H1 (cell line): ENCODE data around the gene RXRA.

Experiments
- BRCA1 ChIP-seq: IDR thresholded peaks from 2 replicates; pipeline ENCODE4 v1.6.1; 2012; ENCODE audit warnings: low read depth, low read length, improper control_type of control experiment
- EZH2 ChIP-seq: fragments of 200-600 bp; sonication (generic); IDR thresholded peaks from 2 replicates; pipeline ENCODE4 v1.7.1; 2012; ENCODE audit warnings: low read depth, mild to moderate bottlenecking, moderate library complexity, low read length, inconsistent platforms; ENCODE audit not compliant: severe bottlenecking
- JUND ChIP-seq: IDR thresholded peaks from 2 replicates; pipeline ENCODE4 v1.6.1; 2011; ENCODE audit warnings: mild to moderate bottlenecking, improper control_type of control experiment, low read length
- POLR2A ChIP-seq, 2 experiments: IDR thresholded peaks; 1 replicate in 1 of 2; 2 replicates in 1 of 2; pipeline ENCODE4 v1.6.1; 2011; ENCODE audit warnings: low read depth in 2 of 2, low read length in 2 of 2, mild to moderate bottlenecking in 2 of 2; ENCODE audit errors: control extremely low read depth in 1 of 2
- ZNF274 ChIP-seq: IDR thresholded peaks from 2 replicates; pipeline ENCODE4 v1.7.0; 2012; ENCODE audit warnings: low read length, borderline replicate concordance; ENCODE audit errors: extremely low read depth
- TF ChIP-seq, protein P1 (sequence below), 3 experiments: IDR thresholded peaks; 1 replicate in 2 of 3; 2 replicates in 1 of 3; pipeline versions ENCODE4 v1.5.1 to v1.6.1; 2011; ENCODE audit warnings: low read length in 3 of 3, mild to moderate bottlenecking in 3 of 3, inconsistent platforms in 2 of 3, low read depth in 1 of 3, moderate library complexity in 1 of 3; ENCODE audit not compliant: insufficient read depth in 1 of 3; ENCODE audit errors: control extremely low read depth in 1 of 3
- TF ChIP-seq, protein P2 (sequence below): IDR thresholded peaks from 2 replicates; pipeline ENCODE4 v1.6.1; 2012; ENCODE audit warnings: inconsistent platforms

- TF ChIP-seq, protein P1, sequence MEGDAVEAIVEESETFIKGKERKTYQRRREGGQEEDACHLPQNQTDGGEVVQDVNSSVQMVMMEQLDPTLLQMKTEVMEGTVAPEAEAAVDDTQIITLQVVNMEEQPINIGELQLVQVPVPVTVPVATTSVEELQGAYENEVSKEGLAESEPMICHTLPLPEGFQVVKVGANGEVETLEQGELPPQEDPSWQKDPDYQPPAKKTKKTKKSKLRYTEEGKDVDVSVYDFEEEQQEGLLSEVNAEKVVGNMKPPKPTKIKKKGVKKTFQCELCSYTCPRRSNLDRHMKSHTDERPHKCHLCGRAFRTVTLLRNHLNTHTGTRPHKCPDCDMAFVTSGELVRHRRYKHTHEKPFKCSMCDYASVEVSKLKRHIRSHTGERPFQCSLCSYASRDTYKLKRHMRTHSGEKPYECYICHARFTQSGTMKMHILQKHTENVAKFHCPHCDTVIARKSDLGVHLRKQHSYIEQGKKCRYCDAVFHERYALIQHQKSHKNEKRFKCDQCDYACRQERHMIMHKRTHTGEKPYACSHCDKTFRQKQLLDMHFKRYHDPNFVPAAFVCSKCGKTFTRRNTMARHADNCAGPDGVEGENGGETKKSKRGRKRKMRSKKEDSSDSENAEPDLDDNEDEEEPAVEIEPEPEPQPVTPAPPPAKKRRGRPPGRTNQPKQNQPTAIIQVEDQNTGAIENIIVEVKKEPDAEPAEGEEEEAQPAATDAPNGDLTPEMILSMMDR (IDR thresholded peaks at IDR 0.05; ENCODE audit: control extremely low read depth in 1 of 3, insufficient read depth in 1 of 3, low read depth in 1 of 3, low read length in 3 of 3), result no peak
- TF ChIP-seq BRCA1, result no peak
- no peak for TF ChIP-seq JUND
- TF ChIP-seq, protein P2, sequence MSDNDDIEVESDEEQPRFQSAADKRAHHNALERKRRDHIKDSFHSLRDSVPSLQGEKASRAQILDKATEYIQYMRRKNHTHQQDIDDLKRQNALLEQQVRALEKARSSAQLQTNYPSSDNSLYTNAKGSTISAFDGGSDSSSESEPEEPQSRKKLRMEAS, result no peak
- TF ChIP-seq EZH2, result no peak
- no peak for TF ChIP-seq POLR2A (IDR thresholded peaks at IDR 0.05; ENCODE audit: control extremely low read depth in 1 of 2, low read depth in 2 of 2, low read length in 2 of 2)
- no peak for TF ChIP-seq ZNF274
Observed at GRCh38 chr9:134287591-134288491, 38.4 kb upstream of the RXRA start.
